NCI-H446 (cell line): ENCODE measurements around the gene TOR4A.
"Not testable (repeated sequence)": the region's sequence is repeated elsewhere in the genome, so short reads cannot be mapped to it uniquely, and the experiment has no call there.

Experiments
- DNase-seq, 2 experiments: peaks; one replicate each; lab custom pipeline; 2025; lab: John Stamatoyannopoulos, UW

The TOR4A gene

GRCh38 chr9:137237759-137238726 is 39.5 kb upstream of the TOR4A start:
- no peak for DNase-seq

- DNase-seq = not testable (repeated sequence)
Measured at GRCh38 chr9:137239541-137240200, 37.9 kb upstream of the TOR4A start.

GRCh38 chr9:137240318-137240840 is 37.1 kb upstream of the TOR4A start:
- DNase-seq = peak in 1 of 2 experiments; percentile 55

DNA sequence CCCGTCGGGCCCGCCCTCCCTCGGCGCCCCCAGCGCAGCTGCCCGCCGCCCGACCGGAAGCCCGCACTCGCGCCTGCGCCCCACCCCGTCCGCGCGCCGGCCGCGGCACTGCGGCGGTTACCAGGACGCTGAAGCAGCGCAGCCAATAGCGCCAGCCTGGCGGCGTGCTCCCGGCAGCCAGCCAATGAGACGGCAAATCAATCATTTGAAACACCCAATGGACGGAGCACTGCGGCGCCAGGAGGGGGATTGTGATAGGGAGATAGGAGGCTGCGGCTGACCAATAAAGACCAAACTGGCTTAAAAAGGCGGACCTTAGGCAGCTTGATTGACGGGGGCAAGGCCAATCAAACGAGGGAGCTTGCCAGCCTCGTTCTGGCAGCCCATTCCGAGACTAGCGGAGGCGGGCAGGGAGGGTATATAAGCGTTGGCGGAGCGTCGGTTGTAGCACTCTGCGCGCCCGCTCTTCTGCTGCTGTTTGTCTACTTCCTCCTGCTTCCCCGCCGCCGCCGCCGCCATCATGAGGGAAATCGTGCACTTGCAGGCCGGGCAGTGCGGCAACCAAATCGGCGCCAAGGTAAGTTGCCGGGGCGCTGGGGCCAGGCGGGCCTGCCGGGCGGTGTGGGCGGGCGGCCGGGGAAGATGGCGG is 36.6 kb upstream of the TOR4A start, which contains the start of gene TUBB4B:
TSS of gene TUBB4B (plus strand) at position 447 of the 649 bp plus-strand sequence. CDS start at position 521, 74 bp downstream.
- DNase-seq = peak; percentile 95 to 98

- peak in 1 of 2 experiments; percentile 46 for DNase-seq
Measured at GRCh38 chr9:137241490-137242268, 35.8 kb upstream of the TOR4A start.

GRCh38 chr9:137242269-137243203 is 35.0 kb upstream of the TOR4A start:
- no peak for DNase-seq

- DNase-seq = not testable (repeated sequence)
Measured at GRCh38 chr9:137243266-137243625, 34.3 kb upstream of the TOR4A start.

DNA sequence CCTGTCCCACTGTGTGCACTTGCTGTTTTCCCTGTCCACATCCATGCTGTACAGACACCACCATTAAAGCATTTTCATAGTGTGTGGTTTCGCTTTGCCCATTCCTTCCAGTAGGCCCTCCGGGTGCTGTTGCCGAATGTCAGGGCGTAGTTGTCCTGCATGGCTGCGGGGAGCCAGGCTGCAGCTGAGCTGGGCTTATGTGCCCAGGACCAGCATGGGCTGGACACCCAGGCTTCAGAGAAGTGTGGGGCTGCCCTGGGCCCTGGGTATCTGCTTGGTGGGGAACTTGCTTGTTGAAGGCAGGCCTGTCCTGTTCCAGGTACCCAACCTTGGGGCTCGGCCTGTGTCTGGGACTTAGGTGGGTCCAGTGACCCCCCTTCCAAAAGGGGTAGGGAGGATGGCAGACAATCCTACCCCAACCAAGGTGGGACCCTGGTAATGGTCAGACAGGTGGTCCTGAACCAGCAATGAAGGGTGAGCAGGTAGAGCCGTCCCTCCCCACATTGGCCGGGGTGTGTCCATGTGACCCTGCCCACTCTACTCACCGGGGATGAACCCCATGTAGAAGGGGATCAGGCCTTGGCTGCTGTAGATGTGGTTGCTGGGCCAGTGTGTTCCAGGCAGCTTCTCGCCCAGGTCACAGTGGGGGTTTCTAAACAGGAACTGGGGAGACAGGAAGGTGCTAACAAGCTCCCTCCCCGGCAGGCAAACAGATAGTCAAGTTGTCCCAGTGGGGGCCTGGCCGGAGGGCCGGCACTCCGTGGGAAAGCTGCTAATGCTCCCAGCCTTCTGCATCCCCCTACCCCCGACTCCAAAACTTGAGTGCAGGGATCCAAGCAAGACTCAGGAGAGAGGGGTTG is 33.7 kb upstream of the TOR4A start:
- no peak for DNase-seq

DNA sequence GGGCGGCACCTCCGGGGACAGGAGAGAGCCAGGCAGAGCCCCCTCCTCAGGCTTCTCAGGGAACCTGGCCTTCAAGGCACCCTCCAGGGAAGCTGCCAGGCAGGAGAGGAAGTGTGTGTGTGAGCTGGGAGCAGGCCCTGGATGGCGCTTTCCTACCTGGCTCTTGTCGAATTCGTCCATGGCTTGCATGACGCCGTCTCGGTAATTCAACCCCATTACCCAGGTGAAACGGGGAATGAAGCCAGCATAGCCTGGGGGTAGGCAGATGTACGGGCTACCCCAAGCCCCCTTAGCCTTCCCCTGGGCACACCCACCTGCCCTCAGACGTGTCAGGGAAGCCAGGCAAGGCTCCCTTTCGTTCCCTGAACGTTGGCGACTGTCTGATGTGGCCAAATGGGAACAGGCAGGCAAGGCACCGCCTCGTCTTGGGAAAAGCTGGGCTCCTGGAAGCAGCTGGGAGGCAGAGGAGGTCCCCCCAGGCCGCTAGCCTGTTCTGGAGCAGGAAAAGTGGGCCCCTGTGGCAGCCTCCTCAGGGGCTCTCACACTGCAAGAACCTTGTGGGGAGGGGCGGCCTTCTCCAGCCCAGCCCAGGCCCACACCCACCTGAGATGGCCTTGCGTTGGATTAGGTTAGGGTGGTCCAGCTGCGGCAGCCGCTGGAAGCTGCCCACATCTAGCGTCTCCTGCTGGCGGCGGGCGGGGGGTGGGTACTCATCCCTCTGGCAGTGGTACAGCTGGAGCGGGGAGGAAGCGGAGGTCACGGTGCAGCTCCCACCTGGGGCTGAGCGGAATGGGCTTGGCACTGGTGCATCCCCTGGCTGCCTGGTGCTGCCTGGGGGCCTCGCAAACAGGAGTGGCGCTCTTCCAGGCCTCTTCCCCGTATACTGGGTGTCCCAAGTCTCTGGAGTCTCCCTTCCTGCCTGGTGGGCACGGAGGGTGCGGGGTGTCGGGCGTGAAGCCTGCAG is 32.8 kb upstream of the TOR4A start:
- no peak for DNase-seq

- DNase-seq = no peak
Measured at GRCh38 chr9:137245450-137246421, 31.8 kb upstream of the TOR4A start.

GRCh38 chr9:137247135-137247915 is 30.2 kb upstream of the TOR4A start:
- no peak for DNase-seq

DNA sequence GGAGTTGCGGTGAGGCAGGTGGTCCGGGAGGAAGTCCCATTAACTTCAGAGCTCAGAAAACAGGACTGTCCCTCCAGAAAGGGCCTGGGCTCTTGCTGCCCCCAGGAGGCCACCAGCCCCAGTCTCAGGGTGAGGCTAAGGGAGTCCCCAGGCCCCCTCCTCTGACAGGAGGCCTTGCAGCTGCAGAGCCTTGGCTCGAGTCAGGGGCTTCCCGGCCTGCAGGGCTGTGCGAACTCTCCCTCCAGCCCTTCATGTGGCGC is 29.7 kb upstream of the TOR4A start:
- DNase-seq = no peak

DNA sequence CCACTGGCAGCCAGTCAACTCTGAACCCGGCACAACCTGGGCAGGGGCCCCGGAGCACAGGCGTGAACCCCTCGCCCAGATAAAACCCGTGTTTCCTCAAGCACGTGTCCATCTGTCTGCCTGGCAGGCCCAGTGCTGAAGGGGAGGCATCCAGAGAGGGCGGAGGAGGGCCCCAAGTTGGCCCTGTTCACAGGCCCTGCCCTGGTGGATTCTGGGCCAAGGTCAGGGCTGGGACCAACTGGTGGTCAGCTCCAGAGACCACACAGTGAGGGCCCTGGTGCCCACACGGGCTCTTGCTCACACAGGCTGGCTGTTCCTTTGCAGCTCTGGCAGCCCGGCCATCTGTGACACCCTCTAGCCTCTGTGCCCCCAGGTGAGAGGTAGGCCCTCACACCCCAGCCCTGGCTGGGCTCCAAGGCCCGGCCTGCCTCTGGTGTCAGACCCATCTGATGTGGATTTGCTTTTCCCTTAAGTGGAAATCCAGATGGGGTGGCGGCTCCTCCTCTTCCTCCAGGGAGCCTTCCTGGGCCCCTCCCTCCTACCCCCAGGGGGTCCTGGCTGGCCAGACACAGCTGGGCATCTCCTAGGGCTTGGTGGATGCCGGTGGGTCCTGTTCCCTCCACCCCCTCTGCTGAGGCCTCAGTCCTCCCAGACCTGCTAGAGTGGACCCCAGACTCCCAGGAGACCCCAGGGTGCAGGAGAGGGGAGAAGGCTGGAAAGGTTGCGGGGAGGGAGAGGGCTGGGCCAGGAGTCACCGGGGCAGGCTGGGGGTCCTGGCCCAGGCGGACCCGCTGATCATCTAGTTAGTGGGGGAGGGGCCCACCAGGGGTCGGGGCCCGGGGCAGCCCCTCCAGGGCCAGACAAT is 27.0 kb upstream of the TOR4A start:
- no peak for DNase-seq

DNA sequence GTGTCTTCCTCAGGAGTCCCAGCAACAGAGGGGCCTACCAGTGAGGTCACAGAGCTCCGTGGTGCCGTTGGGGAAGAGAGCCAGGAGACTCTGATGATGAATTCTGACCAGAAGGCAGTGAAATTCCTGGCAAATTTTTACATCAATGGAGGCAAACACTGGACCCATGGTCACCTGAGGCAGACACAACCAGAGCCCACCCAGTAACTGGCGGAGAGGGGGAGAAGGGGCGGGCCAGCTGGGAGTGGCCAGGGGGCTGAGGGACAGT is 26.4 kb upstream of the TOR4A start, which contains the start of gene STPG3:
TSS of gene STPG3 (plus strand) at position 93 of the 268 bp plus-strand sequence. CDS start at position 94, 1 bp downstream.
- DNase-seq = no peak

DNA sequence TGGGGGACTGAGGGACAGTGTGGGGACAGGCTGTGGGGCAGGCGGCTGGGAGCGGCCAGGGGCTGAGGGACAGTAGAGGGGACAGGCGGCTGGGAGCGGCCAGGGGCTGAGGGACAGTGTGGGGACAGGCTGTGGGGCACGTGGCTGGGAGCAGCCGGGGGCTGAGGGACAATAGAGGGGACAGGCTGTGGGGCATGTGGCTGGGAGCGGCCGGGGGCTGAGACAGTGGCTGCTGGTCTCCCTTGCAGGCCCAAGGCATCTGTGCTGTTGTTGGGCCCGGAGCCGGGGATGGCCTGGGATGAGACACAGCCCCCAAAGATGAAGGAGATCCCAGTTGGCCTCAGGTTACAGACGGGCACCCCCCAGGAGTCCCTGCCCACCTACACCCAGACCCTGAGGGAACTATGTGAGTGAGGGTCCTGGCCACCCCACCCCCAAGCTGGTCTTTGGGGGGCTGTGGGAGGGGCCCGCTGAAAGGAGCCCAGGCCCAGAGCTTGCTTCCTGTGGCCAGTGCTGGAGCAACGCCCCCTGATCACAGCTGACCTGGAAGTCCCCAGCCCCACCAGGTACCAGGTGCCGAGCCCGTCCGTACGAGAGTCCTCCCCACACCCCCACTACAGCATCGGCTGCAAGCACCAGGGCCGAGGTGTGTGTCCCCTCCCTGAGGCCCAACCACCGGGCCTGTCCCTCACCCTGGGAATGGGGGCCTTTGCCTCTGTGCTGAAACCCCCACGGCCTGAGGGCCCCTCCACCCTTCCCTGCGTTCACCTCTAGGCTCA is 25.8 kb upstream of the TOR4A start:
- DNase-seq = no peak
